GM19240 (cell line): Measurements from ENCODE around the gene DNAJC17.

Experiments
- DNase-seq: peaks from one replicate; pipeline ENCODE4 v3.0.0; 2011; ENCODE audit warnings: low spot score; ENCODE audit not compliant: insufficient read length

Gene DNAJC17

GRCh38 chr15:40807028-40807887, at the start of gene DNAJC17, which contains the start of gene ZFYVE19:
TSS of gene DNAJC17 (minus strand) at chr15:40807473. CDS start at chr15:40807446, 27 bp downstream.
TSS of gene ZFYVE19 (plus strand) at chr15:40807089. CDS start at chr15:40807590, 501 bp downstream.
- DNase-seq: peak; percentile 81

- DNase-seq: no peak
Observed at GRCh38 chr15:40856746-40857145, 49.5 kb upstream of the DNAJC17 start.

- DNase-seq: no peak
Observed at GRCh38 chr15:40855706-40856234, 48.5 kb upstream of the DNAJC17 start.

GRCh38 chr15:40854161-40854560, 46.9 kb upstream of the DNAJC17 start:
- DNase-seq: no peak

GRCh38 chr15:40853241-40853890, 46.1 kb upstream of the DNAJC17 start:
- DNase-seq: no peak

- no peak for DNase-seq
Observed at GRCh38 chr15:40852529-40852928, 45.3 kb upstream of the DNAJC17 start.

- DNase-seq: no peak
Observed at GRCh38 chr15:40850576-40851112, 43.4 kb upstream of the DNAJC17 start.

GRCh38 chr15:40847223-40847961, 40.1 kb upstream of the DNAJC17 start:
- peak; percentile 71 for DNase-seq

GRCh38 chr15:40846841-40847222, 39.6 kb upstream of the DNAJC17 start:
- DNase-seq: no peak

- no peak for DNase-seq
Observed at GRCh38 chr15:40845511-40846284, 38.4 kb upstream of the DNAJC17 start.

- no peak for DNase-seq
Observed at GRCh38 chr15:40845036-40845435, 37.8 kb upstream of the DNAJC17 start.

- no peak for DNase-seq
Observed at GRCh38 chr15:40844696-40845030, 37.4 kb upstream of the DNAJC17 start.

GRCh38 chr15:40843885-40844695, 36.8 kb upstream of the DNAJC17 start, which contains the start of gene SPINT1:
TSS of gene SPINT1 (plus strand) at chr15:40844048. CDS start at chr15:40844555, 507 bp downstream.
- no peak for DNase-seq

- no peak for DNase-seq
Observed at GRCh38 chr15:40843261-40843884, 36.1 kb upstream of the DNAJC17 start.

GRCh38 chr15:40841741-40842140, 34.5 kb upstream of the DNAJC17 start:
- no peak for DNase-seq

- DNase-seq: no peak
Observed at GRCh38 chr15:40838756-40839155, 31.5 kb upstream of the DNAJC17 start.

- DNase-seq: no peak
Observed at GRCh38 chr15:40836020-40836419, 28.7 kb upstream of the DNAJC17 start.

GRCh38 chr15:40832903-40833302, 25.6 kb upstream of the DNAJC17 start:
- DNase-seq: no peak

GRCh38 chr15:40831861-40832260, 24.6 kb upstream of the DNAJC17 start:
- DNase-seq: no peak
